Lower leg skin (tissue), 3 donors: ENCODE results near the gene TCF7L1.

Source experiments
- POLR2A ChIP-seq, 2 donors: fragments of 450-650 bp; IDR thresholded peaks; one replicate each; pipeline ENCODE4 v1.6.1; 2016 to 2017; ENCODE audit warnings: antibody characterized with exemption in 2 of 2, mild to moderate bottlenecking in 1 of 2, moderate library complexity in 1 of 2
- TF ChIP-seq, protein P1 (sequence below), 3 donors: fragments of 450-650 bp; IDR thresholded peaks; one replicate each; pipeline ENCODE4 v1.5.1; 2016; ENCODE audit warnings: antibody characterized with exemption in 3 of 3, mild to moderate bottlenecking in 3 of 3, moderate library complexity in 2 of 3

DNA sequence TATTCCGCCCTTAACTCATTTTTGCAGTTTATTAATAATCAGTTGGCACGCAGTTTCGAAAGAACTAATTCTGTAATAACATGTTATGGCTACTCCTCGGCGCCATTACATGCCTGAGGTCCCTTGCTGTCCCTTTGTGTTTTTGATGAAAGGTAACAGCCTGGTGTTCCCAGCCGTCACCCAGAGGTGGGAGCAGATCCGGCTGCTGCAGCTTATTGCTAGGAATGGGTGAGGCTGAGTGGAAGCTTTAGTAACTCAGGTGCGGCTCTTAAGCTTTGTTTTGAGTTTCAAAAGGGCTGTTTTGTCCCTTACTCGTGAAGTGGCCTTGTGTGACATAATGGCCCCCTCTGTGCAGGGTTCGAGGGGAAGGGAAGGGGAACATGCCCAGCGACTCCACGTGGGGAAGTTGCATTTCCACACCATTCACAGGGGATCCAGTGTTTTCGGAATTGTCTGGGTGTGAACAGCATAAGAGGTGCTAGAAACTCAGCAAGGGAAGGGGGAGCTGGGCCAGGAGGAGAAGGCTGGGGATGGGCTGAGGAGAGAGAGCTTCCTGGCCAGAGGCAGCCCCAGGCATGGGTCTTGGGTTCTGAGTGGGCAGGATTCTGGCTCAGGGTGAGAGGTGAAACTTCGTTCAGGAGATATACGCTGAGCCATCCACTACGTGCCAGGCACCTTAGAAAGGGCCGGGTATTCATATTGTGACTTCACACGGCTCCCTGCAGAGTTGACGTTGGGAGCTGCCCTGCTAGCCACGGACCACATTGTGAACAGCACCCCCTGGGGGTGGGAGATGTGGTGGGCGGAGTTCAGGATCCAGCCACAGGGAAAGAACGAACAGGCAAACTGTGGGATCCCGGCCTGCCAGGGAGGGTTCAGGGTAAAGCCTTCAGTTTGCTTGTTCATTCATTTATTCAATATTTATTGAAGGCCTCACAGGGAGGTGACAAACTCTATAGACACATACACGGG lies 110.2 kb downstream of the TCF7L1 start:
- TF ChIP-seq, protein P1, sequence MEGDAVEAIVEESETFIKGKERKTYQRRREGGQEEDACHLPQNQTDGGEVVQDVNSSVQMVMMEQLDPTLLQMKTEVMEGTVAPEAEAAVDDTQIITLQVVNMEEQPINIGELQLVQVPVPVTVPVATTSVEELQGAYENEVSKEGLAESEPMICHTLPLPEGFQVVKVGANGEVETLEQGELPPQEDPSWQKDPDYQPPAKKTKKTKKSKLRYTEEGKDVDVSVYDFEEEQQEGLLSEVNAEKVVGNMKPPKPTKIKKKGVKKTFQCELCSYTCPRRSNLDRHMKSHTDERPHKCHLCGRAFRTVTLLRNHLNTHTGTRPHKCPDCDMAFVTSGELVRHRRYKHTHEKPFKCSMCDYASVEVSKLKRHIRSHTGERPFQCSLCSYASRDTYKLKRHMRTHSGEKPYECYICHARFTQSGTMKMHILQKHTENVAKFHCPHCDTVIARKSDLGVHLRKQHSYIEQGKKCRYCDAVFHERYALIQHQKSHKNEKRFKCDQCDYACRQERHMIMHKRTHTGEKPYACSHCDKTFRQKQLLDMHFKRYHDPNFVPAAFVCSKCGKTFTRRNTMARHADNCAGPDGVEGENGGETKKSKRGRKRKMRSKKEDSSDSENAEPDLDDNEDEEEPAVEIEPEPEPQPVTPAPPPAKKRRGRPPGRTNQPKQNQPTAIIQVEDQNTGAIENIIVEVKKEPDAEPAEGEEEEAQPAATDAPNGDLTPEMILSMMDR (IDR thresholded peaks at IDR 0.05), result no peak
- no peak for TF ChIP-seq POLR2A (IDR thresholded peaks at IDR 0.05)
